ENCODE results near the gene FBXO8.

DNA sequence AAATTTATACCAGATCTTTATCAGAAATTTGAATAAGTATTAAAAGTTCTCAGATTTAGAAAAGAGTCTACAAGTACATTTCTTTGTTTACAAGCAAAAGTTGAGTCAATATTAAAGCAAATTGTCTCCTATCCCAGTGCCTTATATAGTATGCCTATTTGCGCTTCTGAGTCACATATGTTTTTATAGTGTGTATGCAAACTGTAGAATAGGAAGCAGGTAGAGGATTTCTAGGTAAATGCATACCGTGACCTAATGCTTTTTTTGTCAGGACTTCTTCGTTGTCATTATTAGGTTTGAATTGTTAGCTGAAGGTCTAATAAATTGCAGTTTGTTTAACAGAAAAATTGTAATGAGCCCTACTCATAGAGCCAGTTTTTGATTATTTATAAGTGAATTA is 22.5 kb upstream of the FBXO8 start:
- TF ChIP-seq EZH2 (IDR thresholded peaks at IDR 0.05; ENCODE audit: low read depth): no peak
- TF ChIP-seq, protein P1, sequence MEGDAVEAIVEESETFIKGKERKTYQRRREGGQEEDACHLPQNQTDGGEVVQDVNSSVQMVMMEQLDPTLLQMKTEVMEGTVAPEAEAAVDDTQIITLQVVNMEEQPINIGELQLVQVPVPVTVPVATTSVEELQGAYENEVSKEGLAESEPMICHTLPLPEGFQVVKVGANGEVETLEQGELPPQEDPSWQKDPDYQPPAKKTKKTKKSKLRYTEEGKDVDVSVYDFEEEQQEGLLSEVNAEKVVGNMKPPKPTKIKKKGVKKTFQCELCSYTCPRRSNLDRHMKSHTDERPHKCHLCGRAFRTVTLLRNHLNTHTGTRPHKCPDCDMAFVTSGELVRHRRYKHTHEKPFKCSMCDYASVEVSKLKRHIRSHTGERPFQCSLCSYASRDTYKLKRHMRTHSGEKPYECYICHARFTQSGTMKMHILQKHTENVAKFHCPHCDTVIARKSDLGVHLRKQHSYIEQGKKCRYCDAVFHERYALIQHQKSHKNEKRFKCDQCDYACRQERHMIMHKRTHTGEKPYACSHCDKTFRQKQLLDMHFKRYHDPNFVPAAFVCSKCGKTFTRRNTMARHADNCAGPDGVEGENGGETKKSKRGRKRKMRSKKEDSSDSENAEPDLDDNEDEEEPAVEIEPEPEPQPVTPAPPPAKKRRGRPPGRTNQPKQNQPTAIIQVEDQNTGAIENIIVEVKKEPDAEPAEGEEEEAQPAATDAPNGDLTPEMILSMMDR (conservative IDR thresholded peaks at IDR 0.05): no peak
